GOT3 (cell line): ENCODE data around the gene TOR1A.

Experiments
- DNase-seq: peaks from one replicate; lab custom pipeline; 2025; ENCODE audit warnings: mixed read lengths; lab: John Stamatoyannopoulos, UW

Gene TOR1A, protein sequence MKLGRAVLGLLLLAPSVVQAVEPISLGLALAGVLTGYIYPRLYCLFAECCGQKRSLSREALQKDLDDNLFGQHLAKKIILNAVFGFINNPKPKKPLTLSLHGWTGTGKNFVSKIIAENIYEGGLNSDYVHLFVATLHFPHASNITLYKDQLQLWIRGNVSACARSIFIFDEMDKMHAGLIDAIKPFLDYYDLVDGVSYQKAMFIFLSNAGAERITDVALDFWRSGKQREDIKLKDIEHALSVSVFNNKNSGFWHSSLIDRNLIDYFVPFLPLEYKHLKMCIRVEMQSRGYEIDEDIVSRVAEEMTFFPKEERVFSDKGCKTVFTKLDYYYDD

DNA sequence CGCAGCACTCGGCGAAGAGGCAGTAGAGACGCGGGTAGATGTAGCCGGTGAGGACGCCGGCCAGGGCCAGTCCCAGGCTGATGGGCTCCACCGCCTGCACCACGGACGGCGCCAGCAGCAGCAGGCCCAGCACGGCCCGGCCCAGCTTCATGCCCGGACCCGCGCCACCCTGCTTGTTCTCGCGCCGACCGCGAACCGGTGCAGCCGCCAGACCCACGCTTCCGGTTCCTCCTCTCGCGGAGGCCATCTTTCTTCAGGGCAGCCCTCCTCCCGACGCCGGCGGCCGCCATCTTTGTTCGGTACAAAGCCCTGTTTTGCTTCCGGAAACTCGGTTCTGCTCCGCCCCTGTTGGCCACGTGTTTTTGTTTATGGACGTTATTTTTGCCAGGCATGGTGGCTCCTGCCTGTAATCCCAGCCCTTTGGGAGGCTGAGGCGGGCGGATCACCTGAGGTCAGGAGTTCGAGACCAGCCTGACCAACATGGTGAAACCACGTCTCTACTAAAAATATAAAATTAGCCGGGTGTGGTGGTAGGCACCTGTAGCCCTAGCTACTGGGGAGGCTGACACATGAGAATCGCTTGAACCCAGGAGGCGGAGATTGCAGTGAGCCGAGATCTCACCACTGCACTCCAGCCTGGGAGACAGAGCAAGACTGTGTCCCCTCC, at the start of gene TOR1A:
Gene TOR1A (minus strand): TSS at position 202 of the 667 bp plus-strand sequence. CDS start 51 bp downstream, at position 151.
- peak; percentile 43 for DNase-seq

DNA sequence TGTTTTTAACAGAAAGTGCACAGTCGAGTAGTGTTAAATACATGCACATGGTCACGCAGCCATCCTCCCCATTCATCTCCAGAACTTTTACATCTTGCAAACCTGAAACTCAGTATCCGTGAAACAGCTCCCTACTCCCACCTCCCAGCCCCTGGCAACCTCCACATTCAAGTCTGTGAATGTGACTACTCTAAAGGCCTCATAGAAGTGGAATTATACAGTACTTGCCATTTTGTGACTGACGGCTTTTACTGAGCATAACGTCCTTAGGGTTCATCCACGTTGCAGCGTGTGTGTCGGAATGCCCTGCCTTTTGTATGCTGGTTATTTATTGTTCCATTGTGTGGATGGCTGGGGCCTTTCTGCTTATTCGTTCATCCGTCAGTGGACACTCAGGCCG, 47.1 kb upstream of the TOR1A start:
- no peak for DNase-seq

DNA sequence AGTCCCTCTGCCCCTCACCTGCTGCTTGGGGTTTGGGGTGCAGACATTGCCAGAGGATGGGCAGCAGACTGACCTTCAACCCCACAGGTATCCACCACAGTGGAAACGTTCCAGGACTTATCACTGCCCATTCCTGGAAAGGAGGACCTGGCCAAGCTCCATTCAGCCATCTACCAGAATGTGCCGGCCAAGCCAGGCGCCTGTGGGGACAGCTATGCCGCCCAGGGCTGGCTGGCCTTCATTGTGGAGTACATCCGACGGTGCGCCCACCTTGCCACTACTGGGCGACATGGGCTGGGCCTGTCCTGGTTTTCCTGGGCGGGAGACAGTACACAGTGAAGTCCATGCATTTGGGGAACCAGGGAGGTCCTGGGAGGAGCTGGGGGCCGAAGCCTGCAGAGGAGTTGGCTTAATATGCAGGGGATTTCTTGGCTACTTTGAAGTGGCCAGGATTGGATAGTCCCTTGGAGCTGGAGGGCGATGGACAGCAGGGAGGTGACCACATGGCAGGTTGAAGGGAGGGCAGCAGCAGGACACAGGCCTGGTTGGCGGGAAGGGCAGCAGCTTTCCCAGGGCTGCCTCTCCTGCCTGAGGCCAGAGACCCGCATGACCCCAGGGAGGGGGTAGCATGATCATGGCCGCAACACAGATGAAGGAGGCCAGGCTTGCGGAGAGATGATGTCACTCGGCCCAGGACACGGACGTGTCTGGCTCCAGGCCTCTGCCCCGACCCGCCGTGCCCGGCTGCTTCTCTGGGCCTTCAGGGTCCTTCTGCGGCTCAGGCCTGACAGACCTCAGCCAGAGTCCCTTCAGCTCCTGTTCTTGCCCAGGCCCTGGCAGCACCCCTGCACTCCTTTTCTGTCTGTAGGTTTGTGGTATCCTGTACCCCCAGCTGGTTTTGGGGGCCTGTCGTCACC, 45.9 kb upstream of the TOR1A start:
- DNase-seq, result no peak

DNA sequence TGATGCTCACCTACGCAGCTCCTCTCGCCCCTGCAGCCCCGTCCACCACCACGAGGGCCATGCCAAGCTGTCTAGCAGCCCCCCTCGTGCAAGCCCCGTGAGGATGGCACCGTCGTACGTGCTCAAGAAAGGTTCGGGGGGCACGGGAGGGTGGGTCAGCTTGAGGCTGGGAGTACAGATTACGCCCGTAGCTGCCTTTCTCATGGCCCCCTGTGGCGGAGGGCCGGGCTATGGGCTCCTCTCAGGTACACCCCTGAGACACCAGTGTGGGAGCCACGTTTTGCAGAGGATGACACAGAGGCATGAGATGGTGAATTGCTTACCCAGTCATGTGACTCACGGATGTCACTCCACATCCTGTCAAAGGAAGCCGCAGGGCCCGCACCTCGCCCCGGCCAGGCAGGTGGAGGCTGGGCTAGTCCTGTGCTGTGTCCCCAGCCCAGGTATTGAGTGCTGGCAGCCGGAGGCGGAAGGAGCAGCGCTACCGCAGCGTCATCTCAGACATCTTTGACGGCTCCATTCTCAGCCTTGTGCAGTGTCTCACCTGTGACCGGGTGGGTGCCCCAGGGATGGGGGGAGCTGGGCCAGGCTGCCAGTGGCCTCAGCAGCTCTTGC, 45.0 kb upstream of the TOR1A start:
- no peak for DNase-seq

DNA sequence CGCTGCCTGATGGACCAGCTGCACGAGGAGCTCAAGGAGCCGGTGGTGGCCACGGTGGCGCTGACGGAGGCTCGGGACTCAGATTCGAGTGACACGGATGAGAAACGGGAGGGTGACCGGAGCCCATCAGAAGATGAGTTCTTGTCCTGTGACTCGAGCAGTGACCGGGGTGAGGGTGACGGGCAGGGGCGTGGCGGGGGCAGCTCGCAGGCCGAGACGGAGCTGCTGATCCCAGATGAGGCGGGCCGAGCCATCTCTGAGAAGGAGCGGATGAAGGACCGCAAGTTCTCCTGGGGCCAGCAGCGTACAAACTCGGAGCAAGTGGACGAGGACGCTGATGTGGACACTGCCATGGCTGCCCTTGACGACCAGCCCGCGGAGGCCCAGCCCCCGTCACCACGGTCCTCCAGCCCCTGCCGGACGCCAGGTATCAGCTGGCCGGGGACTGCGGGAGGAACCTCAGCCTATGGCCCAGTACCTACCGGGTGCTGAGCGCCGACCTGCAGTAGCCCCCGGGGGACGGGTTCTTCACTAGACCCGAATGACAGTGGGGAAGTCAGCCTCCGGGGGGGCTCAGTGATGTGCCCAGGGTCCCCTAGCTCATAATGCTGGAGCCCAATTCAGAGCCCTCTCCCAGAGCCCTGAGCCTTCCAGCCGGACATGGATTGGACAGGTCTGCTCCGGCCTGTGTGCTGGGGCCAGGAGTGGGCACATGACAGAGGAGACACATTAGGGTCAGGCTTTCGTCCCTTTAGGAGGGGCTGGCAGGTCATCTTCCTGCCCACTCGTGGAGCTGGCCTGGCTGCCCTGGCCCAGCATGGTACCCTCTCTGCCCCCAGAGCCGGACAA, 44.3 kb upstream of the TOR1A start:
- no peak for DNase-seq

DNA sequence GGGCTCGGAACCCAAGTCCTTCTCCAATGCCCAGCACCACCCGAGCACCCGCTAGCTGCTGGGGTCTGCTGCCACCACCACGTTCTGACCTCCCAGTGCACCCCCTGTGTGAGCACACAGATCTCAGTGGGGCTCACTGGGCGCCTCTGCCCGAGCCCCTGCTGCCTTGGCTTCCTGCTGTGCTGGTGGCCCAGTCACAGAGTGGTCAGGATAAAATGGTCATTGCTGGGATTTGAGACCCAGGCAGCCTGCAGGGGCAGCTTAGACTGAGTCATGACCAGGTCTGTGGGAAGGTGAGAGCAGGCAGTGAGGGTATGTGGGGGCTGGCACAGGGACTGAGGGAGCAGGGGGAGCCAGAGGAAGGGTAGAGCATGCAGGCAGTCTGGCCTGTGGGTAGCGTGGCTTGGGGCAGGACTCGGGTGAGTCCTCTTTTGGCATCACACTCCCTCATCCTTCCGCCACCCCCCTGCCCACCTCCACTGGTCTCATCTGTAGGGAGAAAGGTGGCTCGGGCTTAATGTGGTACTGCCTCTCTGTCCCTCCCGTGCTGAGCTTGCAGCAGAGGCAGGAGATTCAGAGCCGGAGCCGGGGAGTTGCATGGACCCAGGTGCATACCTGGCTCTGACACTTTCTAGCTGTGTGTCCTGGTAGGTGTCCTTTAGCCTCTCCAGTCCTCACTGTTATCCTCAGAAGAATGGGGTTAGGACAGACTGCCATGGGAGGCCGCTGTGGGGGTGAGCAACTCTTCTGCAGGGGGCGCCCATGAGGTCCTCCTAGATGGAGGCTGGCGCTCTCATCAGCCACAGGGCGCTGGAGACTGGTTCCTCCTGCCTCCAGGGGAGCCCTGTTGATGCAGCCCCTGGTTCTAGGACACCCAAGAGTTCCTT, 43.4 kb upstream of the TOR1A start:
- DNase-seq, result no peak

DNA sequence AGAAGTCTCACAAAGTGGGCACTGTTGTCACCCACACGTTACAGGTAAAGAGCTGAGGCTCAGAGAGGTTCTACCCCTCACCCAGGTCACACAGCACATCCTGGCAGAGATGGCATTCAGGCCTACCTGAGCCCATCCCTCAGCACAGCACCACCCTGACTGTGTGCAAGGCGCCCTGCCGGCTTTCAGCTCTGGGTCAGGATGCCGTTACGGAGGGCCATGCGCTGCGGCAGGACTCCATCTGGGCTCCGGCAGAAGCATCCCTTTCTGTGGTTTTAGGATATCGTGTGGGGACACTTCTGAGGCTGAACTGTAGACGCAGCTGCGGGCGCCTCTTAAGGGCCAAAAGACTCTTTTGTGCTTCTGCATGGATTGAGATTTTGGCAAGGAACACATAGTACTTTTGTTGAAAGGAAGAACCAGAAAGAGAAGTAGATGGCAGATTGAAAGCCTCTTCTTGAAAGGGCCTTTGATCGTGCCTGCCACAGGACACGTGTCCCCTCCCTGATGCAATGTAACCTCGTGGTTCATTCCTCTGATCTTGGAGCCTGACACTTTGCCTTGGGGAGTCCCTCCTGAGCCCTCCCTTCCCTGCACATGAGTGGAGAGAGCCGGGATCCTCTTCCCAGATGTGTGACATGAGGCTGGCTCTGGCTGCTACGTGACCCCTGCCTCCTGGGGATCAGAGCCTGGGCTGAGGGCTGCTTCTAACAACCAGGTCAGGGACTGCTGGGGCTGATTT, 42.6 kb upstream of the TOR1A start:
- no peak for DNase-seq

DNA sequence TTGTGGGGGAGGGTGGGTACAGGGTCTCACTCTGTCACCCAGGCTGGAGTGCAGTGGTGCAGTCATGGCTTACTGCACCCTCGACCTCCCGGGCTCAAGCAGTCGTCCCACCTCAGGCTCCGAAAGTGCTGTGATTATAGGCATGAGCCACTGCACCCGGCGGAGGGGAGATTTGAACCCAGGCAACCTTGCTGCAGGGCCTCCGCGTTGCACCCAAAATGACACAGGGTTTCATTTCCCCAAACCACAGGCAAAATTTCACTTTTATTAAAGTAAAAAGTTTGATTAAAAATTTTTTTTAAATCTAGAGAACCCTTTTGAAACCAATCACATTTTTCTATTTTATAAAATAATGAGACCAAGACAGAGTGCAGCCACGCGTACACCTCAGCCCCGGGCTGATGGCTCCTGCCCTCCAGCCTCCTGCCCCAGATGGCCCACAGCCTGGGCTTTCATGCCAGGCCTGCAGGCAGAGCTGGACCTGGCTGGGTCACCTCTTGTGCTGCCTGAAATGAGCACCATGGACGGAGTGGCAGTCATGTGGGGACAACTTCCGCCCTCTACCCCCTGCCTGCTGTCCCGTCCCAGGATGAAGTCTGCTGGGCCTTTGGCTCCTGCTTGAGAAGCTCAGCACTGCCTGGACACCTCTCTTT, 41.9 kb upstream of the TOR1A start:
- DNase-seq, result no peak

DNA sequence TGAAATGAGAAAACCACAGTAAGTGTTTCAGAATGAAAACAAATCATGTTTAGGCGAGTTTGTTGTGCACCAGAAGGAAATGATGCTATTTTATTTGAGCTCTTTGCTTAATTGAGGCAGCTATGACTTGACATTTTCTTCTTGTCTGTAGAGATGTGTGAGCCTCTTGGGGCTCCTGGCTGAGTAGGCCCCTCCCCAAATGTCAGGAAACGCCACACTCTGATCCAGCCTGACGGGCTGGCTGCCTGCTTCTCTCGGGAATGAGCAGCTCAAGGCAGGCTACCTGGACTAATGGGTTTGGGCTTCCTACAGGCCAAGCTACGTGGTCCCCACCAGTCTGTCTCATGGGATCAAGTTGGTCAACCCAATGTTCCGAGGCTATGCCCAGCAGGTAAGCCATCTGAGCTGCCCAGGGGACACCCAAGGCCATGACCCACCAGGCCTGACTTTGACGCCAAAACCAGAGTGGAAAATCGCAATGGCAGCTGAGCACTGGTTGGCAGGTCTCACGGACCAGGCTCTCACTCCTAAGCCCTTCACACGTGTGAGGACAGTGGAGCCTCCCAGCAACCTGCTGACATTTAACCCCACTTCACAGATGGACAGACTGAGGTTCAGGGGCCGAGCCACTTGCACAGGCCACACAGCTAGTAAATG, 41.2 kb upstream of the TOR1A start:
- no peak for DNase-seq

DNA sequence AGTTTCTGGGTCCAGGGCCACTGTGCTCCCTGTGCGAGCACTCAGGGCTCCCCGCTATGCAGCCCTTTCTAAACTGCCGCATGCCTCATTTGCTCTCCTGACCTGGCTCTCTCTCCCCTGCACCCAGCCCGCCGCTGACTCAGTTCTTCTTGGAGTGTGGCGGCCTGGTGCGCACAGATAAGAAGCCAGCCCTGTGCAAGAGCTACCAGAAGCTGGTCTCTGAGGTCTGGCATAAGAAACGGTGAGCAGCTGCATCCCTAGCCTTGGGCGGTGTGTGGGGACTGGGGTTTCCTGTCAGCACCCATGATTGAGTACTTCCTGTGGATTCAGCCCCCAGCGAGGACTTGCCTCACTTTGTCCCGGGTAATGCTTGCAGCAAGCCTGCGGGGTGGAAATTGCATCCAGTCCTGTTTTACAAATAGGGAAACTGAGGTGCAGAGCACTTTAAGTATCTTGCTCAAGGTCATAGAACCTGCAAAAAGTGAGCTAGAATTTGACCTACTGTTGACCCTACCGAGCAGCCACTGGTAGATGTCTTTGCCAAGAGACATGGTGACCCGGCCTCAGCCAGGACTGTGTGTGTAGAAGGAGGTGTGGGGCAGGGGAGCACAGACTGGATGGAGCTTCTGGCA, 39.2 kb upstream of the TOR1A start:
- no peak for DNase-seq

DNA sequence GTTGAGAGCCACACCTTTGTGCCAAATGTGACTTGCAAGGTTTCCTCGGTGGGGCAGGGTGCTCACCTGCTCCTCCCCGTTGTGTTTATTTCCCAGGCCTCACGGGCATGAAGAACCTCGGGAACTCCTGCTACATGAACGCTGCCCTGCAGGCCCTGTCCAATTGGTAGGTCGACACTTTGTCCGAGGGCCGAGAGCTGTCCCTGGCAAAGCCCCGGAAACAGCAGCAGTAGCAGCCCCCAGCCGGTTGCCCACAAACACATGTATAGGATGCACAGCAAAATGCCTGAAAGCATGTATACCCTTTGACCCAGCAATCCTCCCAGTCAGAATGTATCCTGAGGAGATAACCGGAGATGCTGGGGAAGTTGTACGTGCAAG, 37.5 kb upstream of the TOR1A start:
- no peak for DNase-seq

DNA sequence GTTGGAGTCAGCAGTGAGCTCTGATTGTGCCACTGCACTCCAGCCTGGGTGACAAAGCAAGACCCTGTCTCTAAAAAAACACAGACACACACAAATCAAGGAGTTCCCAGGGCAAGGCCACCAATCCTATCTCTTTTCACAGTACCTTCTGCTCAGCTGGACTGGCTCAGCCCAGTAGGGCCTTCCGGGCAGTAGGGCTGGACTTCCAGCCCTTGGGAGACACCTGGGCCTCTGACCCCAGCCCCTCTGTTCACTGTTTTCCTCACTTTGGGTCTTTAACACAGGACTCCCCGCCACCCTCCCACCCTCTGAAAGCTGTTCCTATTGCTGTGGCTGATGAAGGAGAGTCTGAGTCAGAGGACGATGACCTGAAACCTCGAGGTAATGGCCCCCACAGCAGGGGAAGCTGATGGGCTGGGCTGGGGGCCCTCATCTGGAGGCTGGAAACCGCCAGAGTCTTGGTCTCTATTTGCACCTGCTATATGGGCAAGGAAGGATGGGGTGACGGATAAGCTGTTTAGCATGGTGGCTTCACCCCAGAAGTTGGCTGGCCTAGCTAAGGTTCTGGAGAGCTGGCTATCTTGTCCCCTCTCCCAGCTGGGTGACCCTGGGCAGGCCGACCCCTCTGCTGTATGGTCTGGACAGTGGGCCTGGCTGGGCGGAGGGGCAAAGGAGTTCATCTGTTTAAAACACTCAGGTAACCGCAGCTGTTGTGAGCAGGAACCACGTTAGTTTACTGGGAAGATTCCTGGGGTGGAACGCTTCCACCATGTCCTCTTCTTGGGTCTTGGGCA, 36.9 kb upstream of the TOR1A start:
- DNase-seq, result no peak

DNA sequence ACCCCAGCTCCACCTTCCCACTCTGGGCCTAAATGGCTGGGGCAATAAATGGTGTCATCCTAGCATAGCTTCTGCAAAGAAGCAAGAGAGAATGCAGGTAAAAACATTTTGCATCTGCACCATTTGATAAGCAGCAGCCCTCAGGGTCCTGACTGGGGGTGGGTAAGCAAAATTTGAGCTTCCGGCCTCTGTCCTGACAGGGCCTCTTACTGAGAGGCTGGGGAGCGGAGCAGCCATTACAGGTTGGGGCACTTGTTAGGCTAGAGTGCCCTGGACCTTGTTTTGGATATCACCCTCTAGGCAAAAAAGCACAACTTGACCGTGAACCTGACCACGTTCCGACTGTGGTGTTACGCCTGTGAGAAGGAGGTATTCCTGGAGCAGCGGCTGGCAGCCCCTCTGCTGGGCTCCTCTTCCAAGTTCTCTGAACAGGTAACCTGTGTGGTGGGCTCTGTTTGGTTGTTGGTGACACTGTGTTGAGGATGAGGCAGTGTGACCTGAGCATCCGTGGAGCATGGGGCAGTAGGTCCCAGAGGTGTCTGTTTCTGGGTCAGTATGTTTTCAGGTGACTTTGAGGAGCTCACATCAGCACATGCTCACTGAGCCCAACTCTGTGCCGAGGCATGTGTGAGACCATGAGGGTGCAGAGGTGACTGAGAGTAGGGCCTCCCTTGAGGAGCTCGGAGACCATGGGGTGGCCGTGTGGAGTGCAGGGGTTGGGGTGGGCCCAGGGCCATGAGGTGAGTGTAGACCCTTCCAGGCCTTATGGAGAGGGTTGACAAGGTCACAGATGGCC, 34.4 kb upstream of the TOR1A start:
- no peak for DNase-seq

DNA sequence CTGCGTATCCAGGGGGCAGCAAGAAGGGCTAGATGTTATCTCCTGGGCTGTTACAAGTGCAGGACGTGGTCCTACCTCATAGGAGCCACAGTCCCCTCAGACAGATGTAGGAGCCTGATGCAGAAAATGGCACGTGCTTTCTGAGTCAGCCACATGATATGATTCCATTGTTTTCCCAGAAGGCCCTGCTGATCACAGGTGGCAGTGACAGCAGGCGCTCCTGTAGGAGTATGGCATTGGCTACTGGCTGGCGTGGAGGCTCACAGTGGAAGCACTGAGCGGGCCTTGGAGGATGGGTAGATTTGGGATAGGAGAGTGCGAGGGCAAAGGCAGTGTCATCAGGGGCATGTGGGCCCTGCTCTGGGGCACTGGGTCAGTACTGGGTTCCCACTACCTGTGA, 33.3 kb upstream of the TOR1A start:
- no peak for DNase-seq

DNA sequence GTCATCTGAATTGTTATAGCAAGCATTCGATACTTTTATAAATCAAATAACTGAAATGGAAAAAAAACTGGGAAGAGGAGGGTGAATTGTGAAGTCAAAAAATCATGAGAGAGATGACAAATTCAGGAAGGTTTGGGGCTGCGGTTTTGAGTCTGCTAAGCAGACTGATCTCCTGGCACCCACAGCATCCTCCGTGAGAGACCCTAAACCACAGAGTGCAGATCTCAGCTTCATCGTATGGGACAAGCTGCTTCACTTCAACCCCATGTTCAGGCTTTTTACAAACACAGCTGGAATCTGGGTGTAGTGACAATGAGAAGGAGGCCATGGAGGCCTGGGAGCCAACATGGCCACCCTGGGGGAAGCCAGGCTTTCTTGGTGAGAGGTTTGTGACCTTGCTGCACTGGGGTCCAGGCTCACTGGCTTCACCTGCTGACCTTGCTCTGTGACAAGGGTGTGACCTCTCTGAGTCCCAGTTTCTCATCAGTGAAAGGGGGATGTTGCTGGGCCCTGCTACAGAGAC, 30.7 kb upstream of the TOR1A start:
- DNase-seq, result no peak

DNA sequence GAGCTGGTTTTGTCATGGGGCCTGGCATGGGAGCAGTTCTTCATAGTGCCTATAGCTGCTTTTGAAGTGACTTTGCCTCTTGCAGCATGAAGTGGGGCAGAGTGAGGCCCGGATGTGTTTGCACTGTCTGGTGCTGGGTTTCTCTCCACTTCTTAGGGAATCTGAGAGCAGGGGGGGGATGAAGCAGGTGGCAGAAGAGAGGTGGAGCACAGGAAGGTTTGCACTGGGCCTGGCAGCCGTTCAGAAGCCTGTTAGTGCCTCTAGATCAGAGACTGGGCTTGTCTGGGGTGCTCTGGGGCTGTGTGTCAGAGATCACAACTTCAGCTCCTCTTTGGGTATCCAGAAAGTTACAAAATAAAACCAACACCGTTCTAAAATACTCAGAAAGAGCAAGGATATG, 29.7 kb upstream of the TOR1A start:
- no peak for DNase-seq
